Natural killer cell (primary cell): ENCODE data around the gene EMC1. TPM values are rescaled to one million over a fixed set of nuclear protein-coding genes. Genes with fewer than 3 reads are reported as not detected.
A peak's percentile ranks its signal among the peaks of the same experiment; 100 is the strongest.

ENCODE experiments used
- ATAC-seq, 3 donors: fragments of 150-1000 bp in 2 of 3; fragments of 200-7000 bp in 1 of 3; cut with Tn5 transposase; 1 replicate in 1 of 3; 2 replicates in 2 of 3; pipeline ENCODE4 v1.10.0; 2021; ENCODE audit warnings: mild to moderate bottlenecking in 2 of 3, moderate library complexity in 2 of 3
- DNase-seq, 2 donors: peaks; one replicate each; pipeline versions ENCODE4 v3.0.0 to v3.0.0-alpha.2; 2013 to 2021; ENCODE audit warnings: mixed read lengths in 1 of 2
- H3K27ac ChIP-seq: one replicate; pipeline ENCODE4 v1.5.1; 2013; ENCODE audit warnings: mild to moderate bottlenecking, low read length
- H3K27me3 ChIP-seq: one replicate; pipeline ENCODE4 v1.6.1; 2013; ENCODE audit warnings: low read length; ENCODE audit not compliant: control insufficient read depth, insufficient read depth
- H3K36me3 ChIP-seq: one replicate; pipeline ENCODE4 v1.6.1; 2013; ENCODE audit warnings: low read length; ENCODE audit not compliant: control insufficient read depth, insufficient read depth
- H3K4me1 ChIP-seq: one replicate; pipeline ENCODE4 v1.6.1; 2013; ENCODE audit warnings: low read length; ENCODE audit not compliant: control insufficient read depth, insufficient read depth
- H3K4me3 ChIP-seq: one replicate; pipeline ENCODE4 v1.5.1; 2013; ENCODE audit warnings: low read length
- H3K9me3 ChIP-seq: one replicate; pipeline ENCODE4 v1.6.1; 2013; ENCODE audit warnings: low read length; ENCODE audit not compliant: control insufficient read depth, insufficient read depth
- H3K27ac Mint-ChIP-seq, 2 donors: one replicate each; pipeline ENCODE4 v1.8.0; 2022; ENCODE audit warnings: mild to moderate bottlenecking in 2 of 2, mixed read lengths in 2 of 2, moderate library complexity in 1 of 2
- H3K27me3 Mint-ChIP-seq, 2 donors: one replicate each; pipeline ENCODE4 v1.8.0; 2022; ENCODE audit warnings: low read depth in 2 of 2, mixed read lengths in 2 of 2
- H3K36me3 Mint-ChIP-seq: one replicate; pipeline ENCODE4 v1.8.0; 2022; ENCODE audit warnings: mixed read lengths
- H3K4me1 Mint-ChIP-seq, 2 donors: one replicate each; pipeline ENCODE4 v1.8.0; 2022; ENCODE audit warnings: mixed read lengths in 2 of 2
- H3K4me3 Mint-ChIP-seq: one replicate; pipeline ENCODE4 v1.8.0; 2022; ENCODE audit warnings: mild to moderate bottlenecking, moderate library complexity, mixed read lengths
- H3K9me3 Mint-ChIP-seq, 2 donors: one replicate each; pipeline ENCODE4 v1.8.0; 2022; ENCODE audit warnings: mixed read lengths in 2 of 2
- CTCF ChIP-seq: fragments of 200-600 bp; IDR thresholded peaks from one replicate; pipeline ENCODE4 v1.8.0; 2022; ENCODE audit warnings: antibody characterized with exemption
- WGBS: methylation state at CpG from one replicate; pipeline ENCODE4 v1.1.7; 2013; ENCODE audit warnings: missing lambda C conversion rate; ENCODE audit not compliant: insufficient coverage; 5-methylcytosine and 5-hydroxymethylcytosine counted together
- intact Hi-C: fragments of 100-400 bp; cut with micrococcal nuclease; formaldehyde crosslinking; loops from one replicate; pipeline ENCODE4 v1.14.2; 2022
- total RNA-seq, 4 donors: library from RNA; stranded (reverse); fragments of 120-200 nt in 1 of 4; gene quantifications; one replicate each; pipeline versions ENCODE4 v1.2.3 to v1.2.4, GENCODE V29; 2013 to 2022

The EMC1 gene
- total RNA-seq, 3 donors from 2014 or later (not counting 1 experiment from before 2014, with no cell fraction given), result 30.7 to 36.0 (median 33.5) TPM

DNA sequence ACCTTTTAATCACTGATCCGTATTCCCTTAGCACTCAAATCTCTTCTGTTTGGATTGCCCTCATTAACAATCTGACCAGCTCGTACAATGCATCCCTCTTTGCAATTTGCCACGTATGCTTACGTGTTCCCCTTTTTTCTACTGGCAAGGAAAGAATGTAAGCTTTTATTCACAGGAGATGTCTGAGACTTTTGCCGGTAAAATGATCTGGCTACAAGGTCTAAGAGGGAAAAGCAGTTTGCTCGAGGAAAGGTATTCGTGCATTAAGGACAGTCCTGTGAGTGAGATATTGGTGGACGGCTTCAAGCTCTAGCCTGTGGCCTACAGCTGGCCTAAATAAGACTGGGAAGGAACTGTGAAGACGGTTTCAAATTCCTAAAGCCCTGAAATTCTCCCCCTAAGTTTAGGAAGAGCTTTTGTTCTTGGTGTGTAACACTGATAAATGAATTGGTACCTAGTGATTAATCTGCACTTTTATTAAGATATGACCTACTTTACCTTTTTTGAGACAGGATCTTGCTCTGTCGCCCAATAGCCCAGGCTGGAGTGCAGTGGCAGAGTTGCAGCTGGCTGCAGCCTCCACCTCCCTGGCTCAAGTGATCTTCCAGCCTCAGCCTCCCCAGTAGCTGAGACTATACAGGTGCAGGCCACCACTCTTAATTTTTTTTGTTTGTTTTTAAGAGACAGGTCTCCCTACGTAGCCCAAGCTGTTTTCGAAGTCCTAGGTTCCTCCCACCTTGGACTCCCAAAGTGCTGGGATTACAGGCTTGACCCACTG is 40.4 kb downstream of the EMC1 start:
- Mint-ChIP-seq H3K4me1 (peaks cover 37 to 44% of the 10 kb centered on the region in 2 donors), H3K4me3 (peak overlapping the region; percentile 97), H3K27me3 (no peaks in the 10 kb centered on the region), H3K9me3 (no peaks in the 10 kb centered on the region), H3K36me3 (no peaks in the 10 kb centered on the region), H3K27ac (peak overlapping the region; percentile 99 to 100)
- ATAC-seq (no peak), DNase-seq (no peak)
- Histone ChIP-seq H3K27ac (peak overlapping the region; percentile 93), H3K36me3 (peaks cover 8% of the 10 kb centered on the region), H3K9me3 (no peaks in the 10 kb centered on the region), H3K4me1 (peaks cover 8% of the 10 kb centered on the region), H3K27me3 (no peaks in the 10 kb centered on the region), H3K4me3 (peak overlapping the region; percentile 84)
- TF ChIP-seq CTCF, result no peak
- intact Hi-C loops, result loop anchor here (1.0 kb wide), 1 partner anchor 40 kb away; the partner anchor contains the start of genes EMC1 and MRTO4
- 21% methylated on average over 12 of the region's 12 CpGs for WGBS

DNA sequence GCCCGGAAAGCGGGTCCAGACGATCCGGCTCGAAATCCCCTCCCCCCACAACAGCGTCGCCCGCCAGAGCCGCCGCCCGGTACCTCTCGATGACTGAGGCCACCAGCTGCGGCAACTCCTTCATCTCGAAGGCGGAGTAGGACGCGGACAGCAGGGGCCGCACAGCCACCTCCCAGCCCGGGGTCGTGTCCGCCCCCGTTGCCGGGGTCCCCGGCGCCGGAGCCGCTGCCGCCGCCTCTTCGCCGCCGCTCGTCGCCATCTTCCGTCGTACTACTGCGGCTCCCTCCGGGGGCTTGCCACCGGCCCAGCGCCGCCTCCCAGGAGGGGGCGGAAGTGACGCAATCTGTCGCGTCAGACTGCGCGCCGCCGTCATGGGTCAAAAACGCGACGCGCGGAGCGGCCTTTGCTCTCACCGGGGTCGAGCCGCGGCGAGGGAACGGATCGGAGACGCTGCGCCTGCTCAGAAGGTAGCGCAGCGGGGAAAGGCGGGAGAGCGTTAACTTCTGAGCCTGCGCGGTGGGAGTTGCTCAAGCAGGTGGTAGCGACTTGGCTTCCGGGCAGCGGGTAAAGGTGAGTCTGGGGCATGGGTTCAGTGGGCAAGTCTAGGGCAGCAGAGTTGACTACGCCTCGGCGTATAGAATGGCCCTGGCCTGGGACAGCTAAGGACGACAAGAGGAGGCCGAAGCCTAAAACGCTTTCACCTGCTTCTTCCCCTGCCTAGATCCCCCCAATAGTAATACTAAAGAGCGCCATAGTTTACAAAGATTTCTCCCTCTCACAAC is 41.1 kb downstream of the EMC1 start, which contains the start of gene UBR4:
UBR4 (minus strand) TSS at position 277 of the 782 bp plus-strand sequence; CDS start at position 259, 18 bp downstream.
- Histone ChIP-seq H3K4me3 (peak within 1 kb of the TSS; percentile 84), H3K36me3 (peaks cover 8% of the 10 kb centered on the region), H3K27me3 (no peaks in the 10 kb centered on the region), H3K9me3 (no peaks in the 10 kb centered on the region), H3K4me1 (peaks cover 8% of the 10 kb centered on the region), H3K27ac (peak within 1 kb of the TSS; percentile 93)
- Mint-ChIP-seq H3K4me3 (peak within 1 kb of the TSS; percentile 97), H3K27ac (peak within 1 kb of the TSS; percentile 99 to 100), H3K27me3 (no peaks in the 10 kb centered on the region), H3K9me3 (no peaks in the 10 kb centered on the region), H3K4me1 (peaks cover 44 to 52% of the 10 kb centered on the region in 2 donors), H3K36me3 (no peaks in the 10 kb centered on the region)
- under 1% methylated on average over 80 of the region's 80 CpGs for WGBS
- ATAC-seq (peak; percentile 85 to 97 (median 91)), DNase-seq (peak; percentile 98 to 99)
- intact Hi-C loops, result loop anchor here (1.0 kb wide), 1 partner anchor 41 kb away; the partner anchor contains the start of genes EMC1 and MRTO4
- TF ChIP-seq CTCF, result no peak

- intact Hi-C loops, result no loop called here
- no peak for TF ChIP-seq CTCF
- Histone ChIP-seq H3K4me1 (peaks cover 8% of the 10 kb centered on the region), H3K9me3 (no peaks in the 10 kb centered on the region), H3K36me3 (peaks cover 8% of the 10 kb centered on the region), H3K27me3 (no peaks in the 10 kb centered on the region), H3K4me3 (peak overlapping the region; percentile 84), H3K27ac (peak overlapping the region; percentile 93)
- no peaks in the 10 kb centered on the region for H3K36me3 Mint-ChIP-seq
- ATAC-seq, result peak; percentile 44 to 69 (median 47)
- under 1% methylated on average over 27 of the region's 28 CpGs for WGBS
- DNase-seq, result peak in 1 of 2 donors; percentile 66
- no peaks in the 10 kb centered on the region for H3K27me3 Mint-ChIP-seq
- H3K4me3 Mint-ChIP-seq, result peak overlapping the region; percentile 97
- H3K9me3 Mint-ChIP-seq, result no peaks in the 10 kb centered on the region
- peak overlapping the region; percentile 99 to 100 for H3K27ac Mint-ChIP-seq
- peaks cover 50 to 59% of the 10 kb centered on the region in 2 donors for H3K4me1 Mint-ChIP-seq
Observed at GRCh38 chr1:19209439-19209989, 41.8 kb downstream of the EMC1 start.
